COR-L47 (cell line): ENCODE results near the gene MRM3.
"Not testable (repeated sequence)": the region's sequence is repeated elsewhere in the genome, so short reads cannot be mapped to it uniquely, and the experiment has no call there.

Experiments used
- DNase-seq: peaks from one replicate; lab custom pipeline; 2025; lab: John Stamatoyannopoulos, UW

Gene MRM3

DNA sequence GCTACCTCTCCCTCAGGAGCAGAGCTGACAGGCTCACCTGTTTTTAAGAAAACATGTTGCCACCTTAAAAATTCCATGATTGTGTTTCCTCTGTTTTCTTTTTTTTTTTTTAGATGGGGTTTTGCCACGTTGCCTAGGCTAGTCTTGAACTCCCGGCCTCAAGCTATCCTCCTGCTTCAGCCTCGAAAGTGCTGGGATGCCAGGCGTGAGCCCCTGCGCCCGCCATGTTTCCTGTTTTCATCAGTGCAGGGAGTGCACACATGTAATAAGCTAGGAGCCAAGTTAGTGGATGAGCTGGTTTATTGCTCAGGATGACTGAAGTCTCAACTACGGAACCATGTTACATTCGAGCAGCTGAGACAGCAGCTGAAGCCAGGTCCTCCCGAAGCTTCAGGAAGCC, 13.6 kb downstream of the MRM3 start:
- no peak for DNase-seq

DNA sequence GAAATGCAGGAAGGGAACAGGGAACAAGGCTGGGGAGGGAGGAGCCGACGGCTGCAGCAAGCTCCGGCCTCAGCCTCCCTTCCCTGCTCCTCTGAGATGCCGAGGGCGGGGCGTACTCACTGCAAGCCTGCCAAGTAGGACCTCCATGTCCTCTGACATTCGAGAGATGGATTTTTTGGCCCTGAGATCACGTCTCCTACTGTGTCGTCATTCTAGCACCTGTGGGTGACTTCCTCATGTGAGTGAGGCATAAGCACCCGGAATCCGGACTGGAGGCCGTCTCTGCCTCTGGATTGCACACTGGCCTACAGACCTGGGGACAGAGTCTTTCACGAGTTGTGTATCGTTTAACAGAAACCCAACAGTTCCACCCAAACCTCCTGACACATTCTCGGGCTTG, 14.5 kb downstream of the MRM3 start:
- no peak for DNase-seq

GRCh38 chr17:797236-797840, 15.2 kb downstream of the MRM3 start:
- DNase-seq: no peak

DNA sequence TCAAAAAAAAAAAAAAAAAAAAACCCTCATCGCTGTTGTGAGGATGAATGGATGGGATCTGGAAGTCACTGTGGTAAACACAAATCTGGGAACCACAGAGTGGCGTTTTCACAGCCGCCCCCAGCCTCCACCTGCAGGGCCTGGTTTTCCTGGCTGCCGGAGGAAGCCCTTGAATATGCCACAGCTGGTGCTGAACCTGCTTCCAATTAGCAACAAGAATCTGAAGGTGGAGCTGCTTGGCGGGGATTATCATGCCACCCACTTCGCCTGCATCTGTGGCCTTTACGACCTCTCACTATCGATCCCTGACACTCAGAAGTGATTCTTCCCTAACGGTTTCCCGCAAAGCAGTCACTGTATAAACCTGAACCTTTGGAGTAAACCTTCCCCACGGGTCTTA, 16.1 kb downstream of the MRM3 start:
- DNase-seq: no peak

DNA sequence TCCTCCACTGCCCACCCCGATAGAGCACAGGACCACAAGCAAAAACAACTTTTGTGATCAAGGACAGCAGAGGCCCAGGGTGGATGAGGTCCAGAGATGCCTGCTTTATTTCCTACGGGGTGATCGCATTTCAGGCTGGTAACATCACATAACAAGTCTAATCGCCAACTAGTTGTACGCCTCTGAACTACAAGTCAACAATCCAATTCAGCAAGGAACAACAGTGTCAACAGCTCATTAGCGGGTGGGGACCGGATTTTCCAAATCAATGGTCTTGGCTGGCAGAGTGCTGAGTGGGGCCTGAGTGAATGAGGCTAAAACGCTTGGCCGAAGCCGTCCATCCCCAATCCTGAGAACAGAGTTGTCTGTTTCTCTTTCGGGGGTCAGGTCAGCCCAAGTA, 17.1 kb downstream of the MRM3 start:
- no peak for DNase-seq

DNA sequence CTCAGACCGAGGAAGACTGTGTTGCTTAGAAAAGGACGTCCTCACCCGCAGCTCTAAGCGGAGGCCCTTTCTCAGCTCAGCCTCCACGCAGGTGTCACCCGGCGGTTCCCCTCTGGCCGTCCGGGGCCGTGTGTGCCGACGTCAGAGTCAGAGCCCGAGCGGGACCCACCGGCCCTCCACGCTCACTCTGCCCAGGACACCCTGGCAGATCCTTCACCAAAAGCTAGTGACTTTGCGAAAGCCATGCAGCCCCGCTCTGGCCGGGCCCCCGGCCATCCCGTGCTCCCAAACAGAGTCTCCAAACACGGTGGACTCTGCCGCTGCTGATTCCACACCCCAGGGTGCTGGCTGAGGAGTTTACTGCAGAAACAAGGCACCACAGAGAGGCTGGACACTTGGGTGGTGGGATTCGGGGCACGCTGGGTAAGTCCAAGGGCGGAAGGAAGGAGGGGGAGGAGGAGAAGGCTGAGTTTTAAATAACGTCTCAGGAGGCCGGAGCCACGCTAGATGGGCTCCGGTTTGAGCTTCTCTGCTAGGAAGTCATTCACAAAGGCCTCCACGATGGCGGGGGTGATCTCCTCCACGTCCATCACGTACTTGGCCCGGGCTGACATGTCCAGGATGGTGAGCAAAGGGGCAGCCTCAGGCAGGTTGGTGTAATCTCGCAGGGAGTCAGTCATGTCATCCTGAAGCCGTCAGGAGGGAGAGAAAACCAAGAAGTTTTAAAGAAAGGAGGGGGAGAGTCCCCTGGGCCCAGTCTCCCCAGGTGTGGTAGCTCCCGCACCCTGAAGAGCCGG, 18.5 kb downstream of the MRM3 start:
- no peak for DNase-seq

- DNase-seq: no peak
These were observed 19.5 kb downstream of the MRM3 start for GRCh38 chr17:801660-802059.

- no peak for DNase-seq
These were observed 20.3 kb downstream of the MRM3 start for GRCh38 chr17:802481-802880.

- DNase-seq: no peak
These were observed 21.0 kb downstream of the MRM3 start for GRCh38 chr17:802901-803881.

GRCh38 chr17:804541-805435, 22.6 kb downstream of the MRM3 start:
- DNase-seq: no peak

DNA sequence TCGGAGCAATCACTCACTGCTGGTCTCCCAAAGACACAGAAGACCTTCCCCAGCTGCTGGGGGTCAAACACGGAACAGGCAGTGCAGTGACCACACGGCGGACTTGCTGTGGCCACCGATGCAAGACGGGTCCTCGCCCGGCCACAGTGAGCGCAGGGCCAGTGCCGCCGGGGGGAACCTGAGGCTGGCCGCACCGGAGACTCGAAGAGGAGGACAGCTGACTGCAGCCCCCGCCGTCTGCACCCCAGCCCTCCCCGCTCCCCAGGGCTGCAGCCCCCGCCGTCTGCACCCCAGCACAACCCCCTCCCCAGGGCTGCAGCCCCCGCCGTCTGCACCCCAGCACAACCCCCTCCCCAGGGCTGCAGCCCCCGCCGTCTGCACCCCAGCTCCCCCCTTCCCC, 23.7 kb downstream of the MRM3 start:
- not testable (repeated sequence) for DNase-seq

DNA sequence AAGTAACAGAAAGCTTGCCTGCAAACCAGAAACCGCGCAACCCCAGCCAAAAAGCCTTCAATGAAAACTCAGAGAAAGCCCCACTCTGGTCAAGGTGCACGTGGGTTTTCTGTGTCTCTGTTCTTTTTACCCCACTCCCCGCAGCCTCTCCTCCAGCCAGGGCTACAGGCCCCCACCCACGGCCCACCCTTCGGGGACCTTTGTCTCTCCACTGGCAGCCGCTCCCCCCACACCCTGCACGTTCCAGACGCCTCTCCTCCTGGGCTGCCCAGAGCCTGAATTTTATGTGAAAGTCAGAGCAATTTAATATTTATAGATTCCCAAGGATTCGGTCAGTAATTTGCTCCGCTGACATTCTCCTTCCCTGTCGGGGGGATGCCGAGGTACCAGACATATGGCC, 24.2 kb downstream of the MRM3 start:
- no peak for DNase-seq

DNA sequence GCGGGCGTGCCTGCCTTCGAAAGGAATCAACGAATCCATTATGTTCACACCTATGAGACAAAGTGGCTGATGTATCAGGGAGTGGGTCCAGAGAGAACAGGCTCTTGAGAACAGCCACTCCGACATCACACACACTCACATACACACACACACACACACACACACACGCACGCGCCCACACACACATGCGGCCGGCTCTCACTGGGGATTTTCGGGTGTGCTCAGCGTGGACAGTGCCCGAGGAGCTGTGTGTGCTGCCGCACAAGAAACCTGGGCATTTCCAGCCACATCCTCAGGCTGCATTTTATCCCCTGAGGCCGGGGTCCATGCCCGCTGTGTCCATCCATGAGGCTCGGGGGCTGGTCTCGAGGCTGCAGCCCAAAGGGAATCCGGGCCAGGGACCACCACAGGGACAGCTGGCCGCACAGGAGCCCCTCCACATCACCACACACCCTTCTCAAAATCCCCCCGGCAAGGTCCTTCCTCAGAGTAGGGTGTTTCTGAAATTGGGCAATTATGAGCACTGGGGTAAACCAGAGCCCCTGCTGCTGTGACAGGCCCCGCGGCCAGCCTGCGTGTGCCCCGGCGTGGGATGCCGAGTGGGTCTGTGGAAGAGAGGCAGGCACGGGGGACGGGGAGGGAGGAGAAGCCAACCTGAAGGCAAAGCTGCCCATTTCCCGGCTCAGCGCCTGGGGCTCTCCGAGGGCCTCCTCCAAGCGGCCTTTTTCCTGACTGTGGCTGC, 24.8 kb downstream of the MRM3 start:
- DNase-seq: no peak

GRCh38 chr17:807523-808294, 25.6 kb downstream of the MRM3 start:
- DNase-seq: no peak

GRCh38 chr17:811051-811784, 29.1 kb downstream of the MRM3 start:
- DNase-seq: no peak

GRCh38 chr17:812638-813204, 30.6 kb downstream of the MRM3 start:
- no peak for DNase-seq

- DNase-seq: no peak
These were observed 32.2 kb downstream of the MRM3 start for GRCh38 chr17:814371-814770.

- no peak for DNase-seq
These were observed 37.1 kb downstream of the MRM3 start for GRCh38 chr17:819251-819650.

- DNase-seq: no peak
These were observed 41.3 kb downstream of the MRM3 start for GRCh38 chr17:823501-823902.
